ENCODE measurements around the gene SIRPD. TPM values are rescaled to one million over a fixed set of nuclear protein-coding genes. Genes with fewer than 3 reads are reported as not detected.

Gene SIRPD
- polyA plus RNA-seq, 1 donor (not counting 4 experiments of a cell fraction or from before 2014, with no cell fraction given) = not detected

GRCh38 chr20:1562622-1563021, 5.1 kb upstream of the SIRPD start:
- Histone ChIP-seq H3K9me1 (ENCODE audit: control insufficient read depth, extremely low read depth, insufficient read depth, low read length) (no peaks in the 10 kb centered on the region), H3K27ac (ENCODE audit: control insufficient read depth, insufficient read depth, low read length) (no peak overlapping the region), H3K4me1 (ENCODE audit: control insufficient read depth, extremely low read depth, insufficient read depth, low read length) (peaks cover 13% of the 10 kb centered on the region), H3K79me2 (ENCODE audit: control insufficient read depth, insufficient read depth, low read length) (no peaks in the 10 kb centered on the region), H4K20me1 (ENCODE audit: control insufficient read depth, extremely low read depth, insufficient read depth, low read length) (no peaks in the 10 kb centered on the region), H3K4me3 (ENCODE audit: control insufficient read depth in 2 of 3, extremely low read depth in 1 of 3, insufficient read depth in 2 of 3, low read depth in 1 of 3, low read length in 3 of 3) (no peak overlapping the region), H3K9me3 (ENCODE audit: control insufficient read depth, low read depth, low read length) (peaks cover 4% of the 10 kb centered on the region), H3K4me2 (ENCODE audit: control insufficient read depth, extremely low read depth, insufficient read depth, low read depth, low read length) (no peak overlapping the region), H3K27me3 (ENCODE audit: control insufficient read depth, extremely low read depth, insufficient read depth, low read length) (no peaks in the 10 kb centered on the region), H2AFZ (ENCODE audit: control insufficient read depth, low read length) (no peak overlapping the region), H3K9ac (ENCODE audit: control insufficient read depth, extremely low read depth, insufficient read depth, low read length) (no peak overlapping the region), H3K36me3 (ENCODE audit: control insufficient read depth in 2 of 2, extremely low read depth in 1 of 2, insufficient read depth in 2 of 2, low read length in 2 of 2) (no peaks in the 10 kb centered on the region)
- DNase-seq (ENCODE audit: low read depth, low spot score) (no peak), FAIRE-seq (no peak)
- no peak for TF ChIP-seq EZH2 (IDR thresholded peaks at IDR 0.05; ENCODE audit: low read length)
- TF ChIP-seq CTCF (optimal IDR thresholded peaks at IDR 0.05 in 1 of 3, IDR thresholded peaks at IDR 0.05 in 1 of 3, conservative IDR thresholded peaks at IDR 0.05 in 1 of 3; ENCODE audit: extremely low read depth in 1 of 3, insufficient read depth in 2 of 3, low read length in 3 of 3) = no peak
- dilution Hi-C loops (cut with MboI; ENCODE audit: extremely low pct_ligation_motif_present, low sequenced_read_pairs) = no loop called here

GRCh38 chr20:1561350-1561749, 3.8 kb upstream of the SIRPD start:
- Histone ChIP-seq H3K9me1 (ENCODE audit: control insufficient read depth, extremely low read depth, insufficient read depth, low read length) (no peaks in the 10 kb centered on the region), H3K36me3 (ENCODE audit: control insufficient read depth in 2 of 2, extremely low read depth in 1 of 2, insufficient read depth in 2 of 2, low read length in 2 of 2) (no peaks in the 10 kb centered on the region), H3K4me2 (ENCODE audit: control insufficient read depth, extremely low read depth, insufficient read depth, low read depth, low read length) (no peak overlapping the region), H2AFZ (ENCODE audit: control insufficient read depth, low read length) (no peak overlapping the region), H3K4me3 (ENCODE audit: control insufficient read depth in 2 of 3, extremely low read depth in 1 of 3, insufficient read depth in 2 of 3, low read depth in 1 of 3, low read length in 3 of 3) (no peak overlapping the region), H3K9ac (ENCODE audit: control insufficient read depth, extremely low read depth, insufficient read depth, low read length) (no peak overlapping the region), H3K79me2 (ENCODE audit: control insufficient read depth, insufficient read depth, low read length) (no peaks in the 10 kb centered on the region), H4K20me1 (ENCODE audit: control insufficient read depth, extremely low read depth, insufficient read depth, low read length) (no peaks in the 10 kb centered on the region), H3K4me1 (ENCODE audit: control insufficient read depth, extremely low read depth, insufficient read depth, low read length) (peaks cover under 1% of the 10 kb centered on the region), H3K27ac (ENCODE audit: control insufficient read depth, insufficient read depth, low read length) (no peak overlapping the region), H3K9me3 (ENCODE audit: control insufficient read depth, low read depth, low read length) (peaks cover 4% of the 10 kb centered on the region), H3K27me3 (ENCODE audit: control insufficient read depth, extremely low read depth, insufficient read depth, low read length) (no peaks in the 10 kb centered on the region)
- no peak for TF ChIP-seq EZH2 (IDR thresholded peaks at IDR 0.05; ENCODE audit: low read length)
- TF ChIP-seq CTCF (optimal IDR thresholded peaks at IDR 0.05 in 1 of 3, IDR thresholded peaks at IDR 0.05 in 1 of 3, conservative IDR thresholded peaks at IDR 0.05 in 1 of 3; ENCODE audit: extremely low read depth in 1 of 3, insufficient read depth in 2 of 3, low read length in 3 of 3) = no peak
- FAIRE-seq (no peak), DNase-seq (ENCODE audit: low read depth, low spot score) (no peak)
- dilution Hi-C loops (cut with MboI; ENCODE audit: extremely low pct_ligation_motif_present, low sequenced_read_pairs) = no loop called here
